GM12873 (cell line): Measurements from ENCODE around the gene MCM5.

Source experiments
- TF ChIP-seq, protein P1 (sequence below): IDR thresholded peaks from 2 replicates; pipeline ENCODE4 v1.5.1; 2012; ENCODE audit warnings: low read depth, mild to moderate bottlenecking, moderate library complexity, low read length, control low read depth; ENCODE audit not compliant: insufficient read depth; ENCODE audit errors: missing control alignments

Gene MCM5

DNA sequence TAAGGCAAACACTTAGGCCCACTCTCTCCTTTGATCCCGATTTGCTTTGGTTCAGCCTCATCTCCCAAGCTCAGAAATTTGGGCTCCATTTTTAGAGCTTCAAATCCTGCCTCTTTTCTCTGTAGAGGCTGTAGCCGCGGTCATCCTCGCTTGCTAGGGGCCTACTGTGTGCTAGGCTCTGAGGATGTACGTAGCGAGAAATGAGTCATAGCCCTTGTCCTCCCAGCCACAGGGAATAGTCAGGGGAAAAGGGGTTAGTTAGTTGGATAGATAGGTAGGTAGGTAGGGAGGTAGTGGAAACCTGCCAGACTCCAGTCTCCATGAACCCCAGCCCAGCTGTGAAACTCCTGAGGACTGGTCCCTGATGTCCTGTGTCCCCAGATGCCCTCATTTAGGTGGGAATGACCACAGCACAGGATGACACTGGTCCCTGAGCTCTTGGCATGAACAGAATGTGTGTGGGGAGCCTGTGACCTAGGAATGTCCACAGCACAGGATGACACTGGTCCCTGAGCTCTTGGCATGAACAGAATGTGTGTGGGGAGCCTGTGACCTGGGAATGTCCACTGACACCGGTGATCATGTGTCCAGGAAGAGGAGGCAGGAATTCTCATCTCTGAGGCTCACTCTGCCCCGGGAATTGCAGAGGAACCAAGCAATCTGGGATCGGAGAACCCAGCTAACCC lies 40.4 kb upstream of the MCM5 start:
- TF ChIP-seq, protein P1, sequence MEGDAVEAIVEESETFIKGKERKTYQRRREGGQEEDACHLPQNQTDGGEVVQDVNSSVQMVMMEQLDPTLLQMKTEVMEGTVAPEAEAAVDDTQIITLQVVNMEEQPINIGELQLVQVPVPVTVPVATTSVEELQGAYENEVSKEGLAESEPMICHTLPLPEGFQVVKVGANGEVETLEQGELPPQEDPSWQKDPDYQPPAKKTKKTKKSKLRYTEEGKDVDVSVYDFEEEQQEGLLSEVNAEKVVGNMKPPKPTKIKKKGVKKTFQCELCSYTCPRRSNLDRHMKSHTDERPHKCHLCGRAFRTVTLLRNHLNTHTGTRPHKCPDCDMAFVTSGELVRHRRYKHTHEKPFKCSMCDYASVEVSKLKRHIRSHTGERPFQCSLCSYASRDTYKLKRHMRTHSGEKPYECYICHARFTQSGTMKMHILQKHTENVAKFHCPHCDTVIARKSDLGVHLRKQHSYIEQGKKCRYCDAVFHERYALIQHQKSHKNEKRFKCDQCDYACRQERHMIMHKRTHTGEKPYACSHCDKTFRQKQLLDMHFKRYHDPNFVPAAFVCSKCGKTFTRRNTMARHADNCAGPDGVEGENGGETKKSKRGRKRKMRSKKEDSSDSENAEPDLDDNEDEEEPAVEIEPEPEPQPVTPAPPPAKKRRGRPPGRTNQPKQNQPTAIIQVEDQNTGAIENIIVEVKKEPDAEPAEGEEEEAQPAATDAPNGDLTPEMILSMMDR: no peak

DNA sequence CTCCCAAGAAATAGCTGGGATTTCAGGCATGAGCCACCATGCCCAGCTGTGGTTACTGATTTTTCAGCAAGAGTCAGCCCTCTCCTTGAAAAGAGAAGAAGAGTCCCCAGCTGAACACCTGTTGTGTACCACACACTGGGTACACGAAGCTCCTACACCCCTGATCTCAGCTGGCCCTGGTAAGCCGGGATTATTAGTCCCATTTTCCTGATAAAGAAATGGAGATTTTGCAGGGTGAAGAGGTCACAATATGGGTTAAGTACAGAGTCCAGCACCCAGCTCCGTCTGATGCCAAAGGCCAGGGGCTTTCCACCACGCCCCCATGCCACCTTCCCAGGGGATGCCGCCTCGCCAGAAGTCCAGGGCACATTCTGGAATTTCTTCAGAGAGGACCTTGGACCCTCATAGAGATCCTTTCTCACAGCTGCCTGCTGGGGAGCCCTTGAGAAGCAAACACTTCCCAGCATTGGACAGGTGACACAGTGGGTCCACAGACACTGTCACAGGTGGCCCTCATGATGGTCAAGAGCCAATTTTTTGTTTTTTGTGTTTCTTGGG lies 38.9 kb upstream of the MCM5 start:
- TF ChIP-seq, protein P1: no peak

DNA sequence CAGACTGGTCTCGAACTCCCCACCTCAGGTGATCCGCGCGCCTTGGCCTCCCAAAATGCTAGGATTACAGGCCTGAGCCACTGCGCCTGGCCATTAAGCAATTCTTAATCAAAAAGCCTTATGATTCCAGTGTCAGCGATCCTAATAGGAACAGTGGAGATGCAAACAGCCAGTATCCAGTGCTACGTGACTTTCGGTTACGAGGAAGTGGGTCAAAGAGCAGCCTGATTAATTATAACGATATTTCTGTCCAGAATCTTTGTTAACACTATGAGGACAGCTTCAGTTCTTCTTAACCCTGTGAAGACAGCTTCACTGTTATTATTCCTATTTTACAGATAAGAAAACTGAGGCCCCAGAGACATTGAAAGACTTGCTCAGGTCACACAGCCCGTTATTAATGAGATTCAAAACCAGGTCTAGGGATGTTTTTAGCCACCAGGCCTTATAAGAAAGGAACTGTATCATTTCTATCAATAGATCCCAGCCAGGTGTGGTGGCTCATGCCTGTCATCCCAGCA lies 36.3 kb upstream of the MCM5 start:
- TF ChIP-seq, protein P1: no peak

DNA sequence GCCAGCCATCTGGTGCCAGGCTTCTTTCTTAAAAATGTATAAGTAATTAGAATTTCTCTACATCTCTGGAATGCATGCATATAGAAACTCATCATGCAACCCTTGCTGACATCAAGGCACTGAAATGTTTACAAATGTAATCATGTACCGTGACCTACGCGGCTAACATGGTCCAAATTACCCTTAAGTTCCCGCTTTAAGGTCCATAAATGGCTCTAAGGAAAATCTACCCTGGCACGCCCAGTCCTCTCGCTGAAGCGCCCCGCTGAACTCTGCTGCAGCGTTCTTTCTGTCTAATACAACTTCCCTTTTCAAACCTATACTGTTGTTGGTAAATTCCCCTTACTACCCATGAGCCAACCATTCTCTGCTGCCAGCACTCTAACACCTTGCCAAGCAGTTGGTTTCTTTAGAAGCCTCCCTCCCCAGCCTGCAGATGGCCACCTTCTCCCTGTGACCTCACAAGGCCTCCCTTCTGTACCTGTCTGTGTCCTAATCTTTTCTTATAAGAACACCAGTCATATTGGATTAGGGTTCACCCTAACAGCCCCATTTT lies 32.5 kb upstream of the MCM5 start:
- TF ChIP-seq, protein P1: peak; percentile 23

DNA sequence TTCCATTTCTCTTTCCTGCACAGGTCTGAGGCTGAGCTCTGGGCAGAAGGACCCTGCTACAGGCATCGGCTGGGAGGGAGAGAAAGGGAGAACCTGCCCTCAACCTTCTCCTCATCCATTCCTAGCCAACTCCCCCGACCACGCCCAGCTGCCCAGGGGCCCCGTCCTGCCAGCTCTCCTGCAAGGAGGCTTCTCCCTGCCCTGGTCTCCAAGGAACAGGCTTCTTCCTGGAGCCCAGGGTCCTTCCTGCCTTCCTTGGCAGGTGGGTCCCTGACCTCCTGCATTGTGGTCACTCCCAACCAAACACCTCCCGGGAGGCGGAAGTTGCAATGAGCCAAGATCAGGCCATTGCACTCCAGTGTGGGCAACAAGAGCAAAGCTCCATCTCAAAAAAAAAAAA lies 31.6 kb upstream of the MCM5 start:
- TF ChIP-seq, protein P1: no peak

DNA sequence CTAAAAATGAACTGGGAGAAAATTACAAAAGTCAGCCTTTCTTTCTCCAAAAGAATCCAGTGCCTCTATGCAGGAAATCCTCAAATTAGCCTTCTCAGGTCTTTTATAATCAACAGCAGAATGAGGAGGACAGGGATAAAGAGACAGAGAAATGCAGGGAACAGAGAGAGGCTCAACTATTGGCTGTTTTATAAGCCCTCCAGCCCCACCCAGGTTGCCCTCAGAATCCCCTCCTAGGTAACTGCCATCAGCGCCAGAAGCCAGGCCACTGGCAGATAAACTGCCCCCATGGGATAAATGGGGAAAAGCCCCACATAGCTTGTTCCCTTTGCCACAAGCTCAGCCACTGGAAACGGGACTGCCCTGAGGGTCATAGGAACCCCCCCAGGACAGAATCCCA lies 29.9 kb upstream of the MCM5 start:
- TF ChIP-seq, protein P1: no peak

DNA sequence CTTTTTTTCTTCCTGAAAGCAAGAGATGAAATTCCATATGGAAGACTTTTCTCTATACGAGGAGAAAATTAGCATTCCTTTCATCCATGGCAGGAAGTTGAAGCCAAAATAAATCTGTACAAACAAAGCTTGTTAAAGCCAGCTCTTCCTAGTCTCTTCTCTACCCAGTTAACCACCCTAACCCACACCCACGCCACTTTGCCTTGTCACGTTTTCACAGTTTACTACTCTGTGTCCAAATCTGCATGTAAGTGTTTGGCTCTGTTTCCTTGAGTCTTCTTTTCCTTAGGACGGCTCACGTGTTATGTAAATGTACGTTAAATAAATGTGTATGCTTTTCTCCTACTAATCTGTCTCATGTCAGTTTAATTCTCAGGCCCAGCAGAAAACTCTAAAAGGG lies 26.2 kb upstream of the MCM5 start:
- TF ChIP-seq, protein P1: no peak
